Neural progenitor cell (in vitro differentiated cells): ENCODE results near the gene GMIP. TPM values are rescaled to one million over a fixed set of nuclear protein-coding genes. Genes with fewer than 3 reads are reported as not detected.
"Not testable (repeated sequence)": the region's sequence is repeated elsewhere in the genome, so short reads cannot be mapped to it uniquely, and the experiment has no call there.

Source experiments
- DNase-seq: peaks from one replicate; pipeline ENCODE4 v3.0.0-alpha.2; 2016; ENCODE audit warnings: low spot score
- H2AFZ ChIP-seq: fragments of 200-600 bp; sonication (generic); replicated peaks from 2 replicates; pipeline ENCODE4 v1.6.1; 2016; ENCODE audit warnings: antibody characterized with exemption
- H3F3A ChIP-seq: fragments of 200-600 bp; sonication (generic); 2 replicates; pipeline ENCODE4 v1.6.1; 2016; ENCODE audit warnings: antibody characterized with exemption, low read depth
- H3K27ac ChIP-seq: fragments of 200-600 bp; sonication (generic); 2 replicates; pipeline ENCODE4 v1.5.1; 2016; ENCODE audit warnings: mild to moderate bottlenecking
- H3K27me3 ChIP-seq: fragments of 200-600 bp; sonication (generic); 2 replicates; pipeline ENCODE4 v1.6.1; 2016; ENCODE audit warnings: mild to moderate bottlenecking, moderate library complexity
- H3K36me3 ChIP-seq: fragments of 200-600 bp; sonication (generic); 2 replicates; pipeline ENCODE4 v1.5.1; 2016
- H3K4me1 ChIP-seq: fragments of 200-600 bp; sonication (generic); 2 replicates; pipeline ENCODE4 v1.6.1; 2016; ENCODE audit warnings: mixed run types
- H3K4me2 ChIP-seq: fragments of 200-600 bp; sonication (generic); 2 replicates; pipeline ENCODE4 v1.6.1; 2016
- H3K4me3 ChIP-seq: fragments of 200-600 bp; sonication (generic); 2 replicates; pipeline ENCODE4 v1.5.1; 2016
- H3K79me2 ChIP-seq: fragments of 200-600 bp; sonication (generic); 2 replicates; pipeline ENCODE4 v1.6.1; 2016; ENCODE audit warnings: low read depth
- H3K9ac ChIP-seq: fragments of 200-600 bp; sonication (generic); 2 replicates; pipeline ENCODE4 v1.6.1; 2016
- H3K9me3 ChIP-seq: fragments of 200-600 bp; sonication (generic); 2 replicates; pipeline ENCODE4 v1.5.1; 2016; ENCODE audit warnings: low read depth
- H4K20me1 ChIP-seq: fragments of 200-600 bp; sonication (generic); 2 replicates; pipeline ENCODE4 v1.6.1; 2016; ENCODE audit warnings: low read depth
- H3K27ac Mint-ChIP-seq: 3 replicates; pipeline ENCODE4 v1.8.0; 2021; ENCODE audit warnings: mixed read lengths
- H3K27me3 Mint-ChIP-seq: 2 replicates; pipeline ENCODE4 v1.8.0; 2022; ENCODE audit warnings: low read depth, mild to moderate bottlenecking, inconsistent platforms, moderate library complexity, mixed read lengths; ENCODE audit not compliant: insufficient read depth
- H3K36me3 Mint-ChIP-seq: 3 replicates; pipeline ENCODE4 v1.8.0; 2021; ENCODE audit warnings: mixed read lengths
- H3K4me1 Mint-ChIP-seq: 3 replicates; pipeline ENCODE4 v1.8.0; 2021; ENCODE audit warnings: mixed read lengths
- H3K4me3 Mint-ChIP-seq: 3 replicates; pipeline ENCODE4 v1.8.0; 2021; ENCODE audit warnings: mild to moderate bottlenecking, moderate library complexity, mixed read lengths
- H3K9me3 Mint-ChIP-seq: 3 replicates; pipeline ENCODE4 v1.8.0; 2020; ENCODE audit warnings: mixed read lengths
- CTCF ChIP-seq: fragments of 200-600 bp; sonication (generic); IDR thresholded peaks from 2 replicates; pipeline ENCODE4 v1.5.1; 2017; ENCODE audit warnings: antibody characterized with exemption, mild to moderate bottlenecking
- EZH2 ChIP-seq: fragments of 200-600 bp; sonication (generic); IDR thresholded peaks from 2 replicates; pipeline ENCODE4 v1.6.1; 2017; ENCODE audit warnings: antibody characterized with exemption, mild to moderate bottlenecking, moderate library complexity
- EZH2phosphoT487 ChIP-seq: fragments of 200-600 bp; sonication (generic); IDR thresholded peaks from 2 replicates; pipeline ENCODE4 v1.6.1; 2017; ENCODE audit warnings: antibody characterized with exemption
- total RNA-seq: library from RNA; depleted of rRNA; stranded (reverse); fragments of >200 nt; gene quantifications from 2 replicates; pipeline ENCODE4 v1.2.3, GENCODE V29; 2015; ENCODE audit warnings: low replicate concordance

GMIP gene
- total RNA-seq, 1 donor from 2014 or later: 6.4 TPM

DNA sequence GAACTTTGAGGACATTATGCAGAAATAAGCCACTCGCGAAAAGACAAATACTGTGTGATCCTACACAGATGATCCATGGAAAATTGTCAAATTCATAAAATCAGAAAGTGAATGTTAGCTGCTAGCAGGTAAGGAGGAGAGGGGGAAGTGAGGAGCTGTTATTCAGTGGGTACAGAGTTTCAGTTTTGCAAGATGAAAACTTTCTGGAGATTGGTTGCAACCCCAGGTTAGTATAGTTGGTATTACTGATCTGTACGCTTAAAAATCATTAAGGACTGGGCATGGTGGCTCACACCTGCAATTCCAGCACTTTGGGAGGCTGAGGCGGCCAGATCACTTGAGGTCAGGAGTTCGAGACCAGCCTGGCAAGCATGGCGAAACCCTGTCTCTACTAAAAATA lies 43.1 kb upstream of the GMIP start:
- H3K27ac ChIP-seq: no peak overlapping the region
- Mint-ChIP-seq H3K9me3 (peaks cover 36% of the 10 kb centered on the region), H3K27me3 (no peaks in the 10 kb centered on the region), H3K36me3 (peaks cover 25% of the 10 kb centered on the region), H3K4me3 (no peak overlapping the region), H3K27ac (no peak overlapping the region), H3K4me1 (no peaks in the 10 kb centered on the region)
- no peak overlapping the region for H3K4me3 ChIP-seq
- H3K9ac ChIP-seq: no peak overlapping the region
- no peaks in the 10 kb centered on the region for H3K27me3 ChIP-seq
- no peaks in the 10 kb centered on the region for H3K36me3 ChIP-seq
- no peaks in the 10 kb centered on the region for H3K79me2 ChIP-seq
- H3K9me3 ChIP-seq: no peaks in the 10 kb centered on the region
- no peaks in the 10 kb centered on the region for H3K4me1 ChIP-seq
- H4K20me1 ChIP-seq: no peaks in the 10 kb centered on the region
- no peak overlapping the region for H3K4me2 ChIP-seq
- peaks cover 16% of the 10 kb centered on the region for H3F3A ChIP-seq
- H2AFZ ChIP-seq: no peak overlapping the region
- DNase-seq: no peak
- TF ChIP-seq CTCF (no peak), EZH2phosphoT487 (no peak), EZH2 (no peak)

GRCh38 chr19:19686119-19686518 lies 42.7 kb upstream of the GMIP start:
- not testable (repeated sequence) for H3K4me1 Mint-ChIP-seq, H3K4me3 Mint-ChIP-seq

GRCh38 chr19:19679176-19680073 lies 36.0 kb upstream of the GMIP start:
- no peak for DNase-seq
- peaks cover 71% of the 10 kb centered on the region for H3K36me3 Mint-ChIP-seq
- no peak overlapping the region for H3K4me2 ChIP-seq
- no peaks in the 10 kb centered on the region for H3K27me3 ChIP-seq
- peaks cover 8% of the 10 kb centered on the region for H3K27me3 Mint-ChIP-seq
- no peaks in the 10 kb centered on the region for H3K9me3 ChIP-seq
- TF ChIP-seq CTCF (no peak), EZH2phosphoT487 (no peak), EZH2 (no peak)
- no peaks in the 10 kb centered on the region for H3K4me1 ChIP-seq
- no peak overlapping the region for H3K9ac ChIP-seq
- no peak overlapping the region for H3K4me3 Mint-ChIP-seq
- no peaks in the 10 kb centered on the region for H3K4me1 Mint-ChIP-seq
- H3K9me3 Mint-ChIP-seq: peaks cover 80% of the 10 kb centered on the region
- H3K79me2 ChIP-seq: peaks cover 31% of the 10 kb centered on the region
- no peak overlapping the region for H2AFZ ChIP-seq
- H4K20me1 ChIP-seq: no peaks in the 10 kb centered on the region
- H3K27ac Mint-ChIP-seq: no peak overlapping the region
- H3K27ac ChIP-seq: no peak overlapping the region
- H3F3A ChIP-seq: no peaks in the 10 kb centered on the region
- H3K4me3 ChIP-seq: no peak overlapping the region
- peaks cover 23% of the 10 kb centered on the region for H3K36me3 ChIP-seq

More at GRCh38 chr19:19686119-19686518, 42.7 kb upstream of the GMIP start:
- H3K27me3 ChIP-seq, H4K20me1 ChIP-seq, H3K27ac ChIP-seq, DNase-seq, H2AFZ ChIP-seq, H3K4me1 ChIP-seq, H3K9me3 ChIP-seq, H3K27ac Mint-ChIP-seq, H3K79me2 ChIP-seq, H3K27me3 Mint-ChIP-seq, H3K4me3 ChIP-seq, H3K4me2 ChIP-seq, H3K9ac ChIP-seq, H3K36me3 ChIP-seq: not testable (repeated sequence)
- Mint-ChIP-seq H3K9me3 (peaks cover 40% of the 10 kb centered on the region), H3K36me3 (peaks cover 29% of the 10 kb centered on the region)
- peaks cover 16% of the 10 kb centered on the region for H3F3A ChIP-seq

GRCh38 chr19:19677579-19677978 lies 34.1 kb upstream of the GMIP start:
- Mint-ChIP-seq H3K27ac (no peak overlapping the region), H3K27me3 (peaks cover 8% of the 10 kb centered on the region), H3K4me1 (no peaks in the 10 kb centered on the region), H3K9me3 (peaks cover 76% of the 10 kb centered on the region), H3K4me3 (peak overlapping the region; percentile 15), H3K36me3 (peaks cover 66% of the 10 kb centered on the region)
- Histone ChIP-seq H2AFZ (no peak overlapping the region), H3K4me3 (no peak overlapping the region), H3K36me3 (peaks cover 26% of the 10 kb centered on the region), H3K9me3 (no peaks in the 10 kb centered on the region), H3K27ac (no peak overlapping the region), H3K27me3 (no peaks in the 10 kb centered on the region), H3K79me2 (peaks cover 48% of the 10 kb centered on the region), H3K4me1 (no peaks in the 10 kb centered on the region), H4K20me1 (no peaks in the 10 kb centered on the region), H3K4me2 (no peak overlapping the region), H3K9ac (no peak overlapping the region), H3F3A (no peaks in the 10 kb centered on the region)
- no peak for DNase-seq
- no peak for TF ChIP-seq EZH2phosphoT487
- no peak for TF ChIP-seq EZH2
- TF ChIP-seq CTCF: no peak
